Upper lobe of right lung (tissue), 1 donor: ENCODE data around the gene CHIC2. TPM values are rescaled to one million over a fixed set of nuclear protein-coding genes. Genes with fewer than 3 reads are reported as not detected.

ENCODE experiments used
- ATAC-seq: fragments of 200-7000 bp; cut with Tn5 transposase; one replicate; pipeline ENCODE4 v1.9.1; 2020; ENCODE audit warnings: mild to moderate bottlenecking, moderate library complexity
- DNase-seq: peaks from one replicate; pipeline ENCODE4 v3.0.0-alpha.2; 2020
- H3K27ac ChIP-seq: fragments of 200-600 bp; one replicate; pipeline ENCODE4 v1.8.0; 2022
- H3K27me3 ChIP-seq: fragments of 200-600 bp; one replicate; pipeline ENCODE4 v1.8.0; 2022; ENCODE audit warnings: mild to moderate bottlenecking
- H3K36me3 ChIP-seq: fragments of 200-600 bp; one replicate; pipeline ENCODE4 v1.8.0; 2022
- H3K4me1 ChIP-seq: fragments of 200-600 bp; one replicate; pipeline ENCODE4 v1.8.0; 2022
- H3K4me3 ChIP-seq: fragments of 200-600 bp; one replicate; pipeline ENCODE4 v1.8.0; 2022; ENCODE audit warnings: mild to moderate bottlenecking
- H3K9me3 ChIP-seq: fragments of 200-600 bp; one replicate; pipeline ENCODE4 v1.8.0; 2022
- intact Hi-C: fragments of 100-400 bp; cut with DNase I; formaldehyde crosslinking; loops from one replicate; pipeline ENCODE4 v1.11.0; 2022
- total RNA-seq: library from RNA; stranded (reverse); fragmentation: NEBNext Ultra II Directional; extraction: Animal tissue kit (Norgen Biotek cat#: 25700); gene quantifications from one replicate; pipeline ENCODE4 v1.2.1, GENCODE V29; 2021
- TF ChIP-seq, protein P1 (sequence below): fragments of 200-600 bp; IDR thresholded peaks from one replicate; pipeline ENCODE4 v1.8.0; 2022; ENCODE audit warnings: antibody characterized with exemption
- donor health status: DM: no; HTN: yes; CAD: no; lungs with severe emphysema.

CHIC2 gene
- total RNA-seq, 1 donor from 2014 or later, result 28.7 TPM

DNA sequence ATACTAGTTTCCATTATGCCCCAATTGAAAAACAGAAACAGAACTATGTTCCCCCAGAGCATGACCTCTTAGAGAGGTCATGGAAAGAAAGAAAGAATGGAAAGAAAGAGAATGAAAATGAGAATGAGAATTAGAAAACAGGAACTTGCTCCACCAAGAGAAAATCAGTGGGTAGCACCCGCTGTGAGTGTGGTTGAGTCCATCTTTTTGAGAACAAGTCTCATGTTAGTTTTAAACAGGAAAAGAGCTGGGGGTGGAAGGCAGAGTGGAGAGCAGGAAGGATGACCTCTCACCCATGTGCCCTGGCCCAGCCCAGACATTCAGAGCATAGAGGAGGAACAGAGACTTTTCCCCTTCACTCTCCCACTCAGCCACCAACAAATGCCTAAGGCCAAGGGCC is 40.5 kb upstream of the CHIC2 start:
- DNase-seq (no peak), ATAC-seq (peak; percentile 86)
- intact Hi-C loops, result no loop called here
- Histone ChIP-seq H3K4me3 (no peak overlapping the region), H3K36me3 (no peaks in the 10 kb centered on the region), H3K9me3 (no peaks in the 10 kb centered on the region), H3K4me1 (peaks cover 29% of the 10 kb centered on the region), H3K27me3 (peaks cover 95% of the 10 kb centered on the region), H3K27ac (no peak overlapping the region)
- TF ChIP-seq, protein P1, sequence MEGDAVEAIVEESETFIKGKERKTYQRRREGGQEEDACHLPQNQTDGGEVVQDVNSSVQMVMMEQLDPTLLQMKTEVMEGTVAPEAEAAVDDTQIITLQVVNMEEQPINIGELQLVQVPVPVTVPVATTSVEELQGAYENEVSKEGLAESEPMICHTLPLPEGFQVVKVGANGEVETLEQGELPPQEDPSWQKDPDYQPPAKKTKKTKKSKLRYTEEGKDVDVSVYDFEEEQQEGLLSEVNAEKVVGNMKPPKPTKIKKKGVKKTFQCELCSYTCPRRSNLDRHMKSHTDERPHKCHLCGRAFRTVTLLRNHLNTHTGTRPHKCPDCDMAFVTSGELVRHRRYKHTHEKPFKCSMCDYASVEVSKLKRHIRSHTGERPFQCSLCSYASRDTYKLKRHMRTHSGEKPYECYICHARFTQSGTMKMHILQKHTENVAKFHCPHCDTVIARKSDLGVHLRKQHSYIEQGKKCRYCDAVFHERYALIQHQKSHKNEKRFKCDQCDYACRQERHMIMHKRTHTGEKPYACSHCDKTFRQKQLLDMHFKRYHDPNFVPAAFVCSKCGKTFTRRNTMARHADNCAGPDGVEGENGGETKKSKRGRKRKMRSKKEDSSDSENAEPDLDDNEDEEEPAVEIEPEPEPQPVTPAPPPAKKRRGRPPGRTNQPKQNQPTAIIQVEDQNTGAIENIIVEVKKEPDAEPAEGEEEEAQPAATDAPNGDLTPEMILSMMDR, result no peak

GRCh38 chr4:54103190-54103574 is 38.8 kb upstream of the CHIC2 start:
- Histone ChIP-seq H3K36me3 (no peaks in the 10 kb centered on the region), H3K27ac (no peak overlapping the region), H3K27me3 (peaks cover 95% of the 10 kb centered on the region), H3K4me1 (peaks cover 23% of the 10 kb centered on the region), H3K9me3 (no peaks in the 10 kb centered on the region), H3K4me3 (no peak overlapping the region)
- ATAC-seq (no peak), DNase-seq (no peak)
- TF ChIP-seq, protein P1, result no peak
- intact Hi-C loops, result no loop called here

DNA sequence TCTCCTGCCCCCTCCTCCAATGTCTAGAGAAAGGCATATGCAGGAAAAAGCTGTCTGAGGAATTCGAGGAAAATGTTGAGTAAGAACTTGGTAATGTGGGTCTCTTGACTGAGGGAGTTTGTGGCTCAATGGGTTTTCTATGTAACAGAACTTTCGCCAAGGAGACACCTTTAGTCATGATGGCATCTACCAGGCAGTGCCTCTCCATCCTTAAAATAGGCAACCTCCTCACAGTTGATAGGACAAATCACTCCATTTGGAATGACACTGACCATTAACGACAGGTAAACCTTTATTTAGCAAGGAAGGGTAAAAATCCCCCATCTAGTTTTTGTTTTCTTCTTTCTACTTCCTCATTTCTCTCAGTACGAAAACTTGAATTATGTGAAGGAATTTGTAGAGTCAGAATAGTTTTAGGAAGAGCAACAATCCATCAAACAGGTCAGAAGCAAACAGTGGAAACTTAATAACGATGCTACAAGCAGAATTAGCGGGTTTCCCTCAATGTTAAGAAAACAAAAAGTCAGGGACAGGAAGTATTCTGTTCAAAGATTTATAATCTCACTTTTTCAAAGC is 38.2 kb upstream of the CHIC2 start:
- TF ChIP-seq, protein P1, result no peak
- H3K27me3 ChIP-seq, result peaks cover 96% of the 10 kb centered on the region
- H3K36me3 ChIP-seq, result no peaks in the 10 kb centered on the region
- DNase-seq (no peak), ATAC-seq (no peak)
- no peaks in the 10 kb centered on the region for H3K9me3 ChIP-seq
- no peak overlapping the region for H3K27ac ChIP-seq
- peaks cover 23% of the 10 kb centered on the region for H3K4me1 ChIP-seq
- intact Hi-C loops, result no loop called here
- no peak overlapping the region for H3K4me3 ChIP-seq

DNA sequence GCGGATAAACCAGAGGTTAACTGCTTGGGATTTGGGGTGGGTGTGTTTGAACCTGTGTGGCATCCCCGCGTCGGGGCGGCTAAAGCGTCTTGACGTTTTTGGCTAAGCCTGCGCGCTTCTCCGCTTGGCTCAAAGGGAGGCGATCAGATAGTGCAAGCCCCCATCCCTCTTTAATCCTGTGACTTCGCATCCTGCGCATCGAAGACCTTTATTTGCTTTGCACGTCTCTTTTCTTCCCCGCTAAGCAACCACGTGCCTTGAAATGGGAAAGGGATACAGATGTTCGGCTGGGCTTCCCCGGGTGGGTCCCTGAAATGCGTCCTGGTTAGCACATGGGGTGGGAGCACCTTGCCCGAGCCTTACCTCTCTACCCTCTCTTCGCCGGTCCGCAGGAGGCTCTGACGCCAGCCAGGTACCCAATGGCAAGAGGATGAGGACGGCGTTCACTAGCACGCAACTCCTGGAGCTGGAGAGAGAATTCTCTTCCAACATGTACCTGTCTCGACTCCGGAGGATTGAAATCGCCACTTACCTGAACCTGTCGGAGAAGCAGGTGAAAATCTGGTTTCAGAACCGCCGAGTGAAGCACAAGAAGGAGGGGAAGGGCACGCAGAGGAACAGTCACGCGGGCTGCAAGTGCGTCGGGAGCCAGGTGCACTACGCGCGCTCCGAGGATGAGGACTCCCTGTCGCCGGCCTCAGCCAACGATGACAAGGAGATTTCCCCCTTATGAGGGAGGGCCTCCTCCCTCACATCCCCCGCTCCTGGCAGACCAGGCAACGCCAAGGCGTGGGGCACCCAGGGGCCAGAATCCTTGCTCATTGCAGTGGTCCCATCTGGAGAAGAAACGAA is 37.0 kb upstream of the CHIC2 start:
- peaks cover 97% of the 10 kb centered on the region for H3K27me3 ChIP-seq
- TF ChIP-seq, protein P1, result no peak
- no peaks in the 10 kb centered on the region for H3K36me3 ChIP-seq
- H3K4me1 ChIP-seq, result peaks cover 23% of the 10 kb centered on the region
- no peak for DNase-seq
- H3K27ac ChIP-seq, result no peak overlapping the region
- no peaks in the 10 kb centered on the region for H3K9me3 ChIP-seq
- ATAC-seq, result no peak
- intact Hi-C loops, result no loop called here
- H3K4me3 ChIP-seq, result peak overlapping the region; percentile 19

- TF ChIP-seq, protein P1, result no peak
- H3K27me3 ChIP-seq, result peaks cover 98% of the 10 kb centered on the region
- no peak overlapping the region for H3K27ac ChIP-seq
- peak overlapping the region; percentile 19 for H3K4me3 ChIP-seq
- peaks cover 23% of the 10 kb centered on the region for H3K4me1 ChIP-seq
- no peak for ATAC-seq
- H3K9me3 ChIP-seq, result no peaks in the 10 kb centered on the region
- intact Hi-C loops, result no loop called here
- no peaks in the 10 kb centered on the region for H3K36me3 ChIP-seq
- no peak for DNase-seq
These were observed 36.3 kb upstream of the CHIC2 start for GRCh38 chr4:54100595-54101189.
